ENCODE measurements around the gene CLIC5.
"Not testable (repeated sequence)": the region's sequence is repeated elsewhere in the genome, so short reads cannot be mapped to it uniquely, and the experiment has no call there.

Gene CLIC5

DNA sequence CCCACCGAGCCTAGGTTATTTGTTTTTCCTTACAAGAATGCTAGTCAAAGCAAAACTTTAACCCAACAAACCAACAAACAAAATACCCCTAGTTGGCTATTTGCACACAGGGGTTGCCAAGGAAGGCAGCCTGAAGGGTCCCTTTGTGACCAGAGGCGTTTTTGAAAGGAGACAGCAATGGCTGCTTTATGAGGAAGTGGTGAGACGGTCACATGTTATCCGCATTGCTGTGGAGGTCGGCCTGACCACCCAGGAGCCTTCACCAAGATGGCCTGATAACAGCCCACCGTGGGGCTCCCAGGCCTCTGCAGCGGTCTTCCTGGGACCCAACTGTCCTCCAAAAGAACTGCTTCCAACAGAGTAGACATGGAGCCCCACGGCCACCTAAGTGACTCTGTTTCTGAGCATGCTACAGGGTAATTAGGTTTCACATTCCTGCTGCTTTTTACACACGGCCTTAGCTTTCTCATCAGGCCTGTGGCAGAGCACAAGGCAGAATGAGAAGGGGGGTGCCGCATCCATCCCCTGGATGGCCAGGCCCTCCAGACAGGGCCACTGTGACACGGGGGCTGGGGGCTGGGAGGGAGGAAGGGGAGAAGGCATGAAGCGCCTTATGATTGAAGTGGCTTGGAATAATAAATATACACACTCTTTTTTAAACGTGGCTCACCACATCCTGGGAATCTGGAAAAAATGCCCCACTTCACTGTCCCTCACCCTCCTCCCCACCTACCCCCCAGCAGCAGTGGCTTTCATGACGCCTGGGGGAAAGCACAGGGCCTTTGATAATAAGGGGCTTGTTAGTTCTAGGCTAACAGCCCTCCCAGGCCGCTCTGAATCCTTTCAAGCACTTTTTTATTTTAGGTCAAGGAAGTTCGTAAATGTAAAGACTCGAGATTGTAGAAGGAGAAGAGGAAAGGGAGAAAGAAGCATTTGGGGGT is 86.0 kb downstream of the CLIC5 start:
- no peak for DNase-seq
- intact Hi-C loops (cut with DNase I) = no loop called here

DNA sequence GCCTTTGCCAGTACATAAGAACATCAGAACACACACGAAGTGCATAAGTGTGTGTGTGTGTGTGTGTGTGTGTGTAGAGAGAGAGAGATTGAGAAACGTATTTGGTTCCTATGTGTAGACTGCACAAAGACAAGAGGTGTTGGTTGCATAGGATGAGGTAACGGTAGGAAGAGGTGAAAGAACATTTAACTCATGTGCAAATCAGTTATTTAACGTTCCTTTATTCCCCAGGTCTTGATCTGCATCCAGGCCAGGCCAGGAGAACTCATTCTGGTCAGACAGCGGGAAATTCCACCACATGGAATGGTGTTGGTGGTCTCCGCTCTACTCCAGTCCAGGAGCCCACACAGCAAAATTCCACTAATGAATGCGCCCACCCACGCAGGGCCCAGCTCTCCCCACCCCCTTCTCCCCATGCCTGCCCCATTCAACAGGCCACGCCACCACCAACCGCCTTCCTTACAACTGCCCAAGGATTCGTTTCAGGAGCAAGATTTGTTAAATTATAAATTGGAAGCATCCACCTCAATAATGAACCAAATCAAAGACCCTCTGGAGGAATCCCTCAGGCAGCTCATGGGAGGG is 86.8 kb downstream of the CLIC5 start:
- no peak for DNase-seq
- intact Hi-C loops (cut with DNase I) = no loop called here

DNA sequence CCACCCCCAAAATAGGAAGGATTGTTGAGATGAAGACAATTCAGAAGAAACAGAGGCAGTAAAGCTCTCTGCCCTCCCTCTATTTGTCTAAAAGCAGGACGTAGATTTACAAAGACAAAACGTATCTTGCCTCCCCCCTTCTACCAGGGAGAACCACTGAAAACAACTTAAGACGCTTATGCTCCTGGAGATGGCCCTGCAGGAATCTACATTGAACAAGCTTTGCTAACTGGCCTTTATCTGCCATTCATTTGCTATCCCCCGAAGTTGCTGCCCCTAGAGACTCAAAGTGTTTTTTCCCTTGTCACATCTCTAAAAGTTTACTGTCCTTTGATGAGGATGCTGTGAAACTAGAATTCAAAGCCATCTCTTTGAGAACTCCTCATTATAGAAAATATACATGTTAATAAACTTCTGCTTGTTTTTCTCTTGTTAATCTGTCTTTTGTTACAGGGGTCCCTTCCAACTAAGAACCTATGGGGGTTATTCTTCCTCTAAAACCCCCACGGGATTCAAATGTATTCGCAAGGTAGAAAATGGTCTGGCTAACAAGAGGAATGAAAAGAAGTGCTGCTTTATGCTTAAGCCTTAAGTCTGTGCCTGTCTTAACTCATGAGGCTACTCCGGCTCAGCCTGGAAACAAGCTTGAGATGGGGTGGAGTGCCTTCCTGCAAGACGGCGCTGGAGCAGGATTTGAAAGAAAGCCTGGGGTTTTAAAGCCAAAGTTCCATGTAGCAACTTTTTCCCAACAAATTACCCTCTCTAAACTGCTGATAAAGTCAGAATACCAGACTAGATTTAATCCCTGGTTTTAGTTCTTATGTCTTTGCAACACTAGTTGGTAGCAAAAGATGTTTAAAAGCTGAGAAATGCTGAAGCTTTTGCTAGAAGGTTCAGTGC is 88.0 kb downstream of the CLIC5 start:
- intact Hi-C loops (cut with DNase I) = no loop called here
- no peak for DNase-seq

DNA sequence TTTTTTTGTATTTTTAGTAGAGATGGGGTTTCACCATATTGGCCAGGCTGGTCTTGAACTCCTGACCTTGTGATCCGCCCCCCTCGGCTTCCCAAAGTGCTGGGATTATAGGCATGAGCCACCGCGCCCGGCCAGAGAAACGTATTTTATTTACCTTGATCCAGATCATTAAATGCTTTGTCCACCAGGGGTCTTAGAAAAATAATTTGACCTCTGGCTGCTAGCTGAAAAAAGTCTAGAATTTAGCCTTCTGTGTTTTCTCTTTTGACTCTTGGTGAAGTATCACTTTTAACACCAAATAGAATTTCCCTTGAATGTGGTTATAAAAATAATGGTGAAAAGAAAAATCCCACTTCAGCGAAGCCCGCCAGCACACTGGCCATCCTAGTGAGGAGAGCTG is 89.2 kb downstream of the CLIC5 start:
- DNase-seq; intact Hi-C loops (cut with DNase I): not testable (repeated sequence)

DNA sequence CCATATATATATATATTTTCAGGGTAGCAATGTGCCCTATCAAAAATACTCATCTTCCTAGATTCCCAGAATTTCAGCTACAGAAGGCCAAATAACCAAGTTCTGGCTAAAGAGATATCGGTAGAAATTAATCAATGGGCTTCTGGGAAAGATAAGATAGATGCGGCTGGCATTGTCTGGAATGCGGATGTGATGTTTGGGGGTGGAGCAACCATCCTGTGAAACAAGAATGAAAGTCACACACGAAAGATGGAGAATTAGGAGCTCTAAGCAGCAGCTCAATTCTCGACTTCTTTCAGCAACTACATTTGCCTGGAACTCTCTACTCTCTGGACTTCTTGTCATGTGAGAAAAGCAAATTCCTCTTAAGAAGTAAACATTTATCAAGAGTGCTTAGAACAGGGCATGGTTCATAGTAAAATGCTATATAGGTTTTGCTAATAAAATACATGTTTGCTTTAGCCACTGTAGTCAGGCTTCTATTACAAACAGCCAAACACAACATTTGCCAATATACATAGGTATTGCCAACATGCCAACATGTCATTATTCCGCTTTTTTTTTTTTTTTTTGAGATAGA is 90.8 kb downstream of the CLIC5 start:
- DNase-seq = no peak
- intact Hi-C loops (cut with DNase I) = loop anchor here (5.0 kb wide), 1 partner anchor 133 kb away; no protein-coding TSS in a partner anchor

DNA sequence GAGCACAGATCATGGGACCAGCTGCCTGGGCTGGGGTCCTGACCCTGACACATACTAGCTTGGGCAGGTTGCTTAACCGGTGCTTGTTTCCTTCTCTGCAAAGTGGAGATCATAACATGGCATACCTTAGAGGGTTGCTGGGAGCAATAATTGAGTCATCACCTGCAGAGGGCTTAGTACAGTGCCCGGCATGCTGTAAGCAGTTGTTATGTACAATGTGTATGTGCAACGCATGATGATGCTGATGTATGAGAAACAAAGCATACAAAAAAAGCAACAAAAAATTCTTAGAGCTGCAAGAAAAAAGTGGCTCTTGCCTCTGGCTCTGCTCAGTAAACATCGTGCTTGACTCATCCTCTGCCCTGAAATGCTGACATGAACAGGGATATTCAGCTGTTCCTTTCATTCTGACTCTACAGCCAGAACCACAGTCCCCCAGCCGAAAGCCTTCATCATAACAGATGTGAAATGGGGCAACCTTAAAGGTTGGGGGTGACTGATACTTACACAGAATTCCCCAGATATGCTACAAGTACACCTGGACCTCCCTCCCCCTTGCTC is 91.7 kb downstream of the CLIC5 start:
- intact Hi-C loops (cut with DNase I) = loop anchor here (2.0 to 5.0 kb wide), 4 partner anchors 132 to 1445 kb away; no protein-coding TSS in a partner anchor
- no peak for DNase-seq

DNA sequence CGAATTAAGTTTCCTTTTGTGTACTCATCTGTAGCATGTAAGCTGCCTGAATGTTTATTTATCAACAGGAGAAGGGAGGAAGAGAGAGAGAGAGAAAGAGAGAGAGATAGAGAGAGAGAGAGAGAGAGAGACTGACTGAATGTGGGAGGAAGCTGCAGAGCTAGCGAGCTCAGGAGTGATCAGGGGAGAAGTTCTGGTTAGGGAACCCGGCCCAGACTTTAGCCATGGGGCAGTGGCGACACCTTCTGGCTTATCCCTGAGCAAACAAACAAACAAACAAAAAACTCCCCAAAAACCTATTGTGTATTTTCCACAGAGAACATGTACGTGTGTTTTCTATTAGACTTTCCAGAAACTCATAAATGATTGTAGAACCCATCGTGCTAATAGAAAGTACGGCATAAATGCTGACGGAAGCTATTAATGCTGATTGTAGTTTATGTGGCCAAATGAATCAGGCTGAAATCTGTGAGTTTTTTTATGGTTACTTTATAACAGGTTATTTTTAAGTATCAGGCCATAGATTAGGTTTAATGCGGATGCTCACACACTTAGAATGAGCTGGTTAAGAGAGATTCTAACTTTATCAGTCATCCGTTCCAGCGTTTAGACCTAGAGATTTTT is 92.8 kb downstream of the CLIC5 start:
- peak; percentile 54 to 95 (median 78) for DNase-seq
- intact Hi-C loops (cut with DNase I) = loop anchor here (2.0 to 5.0 kb wide), 4 partner anchors 131 to 1444 kb away; no protein-coding TSS in a partner anchor

DNA sequence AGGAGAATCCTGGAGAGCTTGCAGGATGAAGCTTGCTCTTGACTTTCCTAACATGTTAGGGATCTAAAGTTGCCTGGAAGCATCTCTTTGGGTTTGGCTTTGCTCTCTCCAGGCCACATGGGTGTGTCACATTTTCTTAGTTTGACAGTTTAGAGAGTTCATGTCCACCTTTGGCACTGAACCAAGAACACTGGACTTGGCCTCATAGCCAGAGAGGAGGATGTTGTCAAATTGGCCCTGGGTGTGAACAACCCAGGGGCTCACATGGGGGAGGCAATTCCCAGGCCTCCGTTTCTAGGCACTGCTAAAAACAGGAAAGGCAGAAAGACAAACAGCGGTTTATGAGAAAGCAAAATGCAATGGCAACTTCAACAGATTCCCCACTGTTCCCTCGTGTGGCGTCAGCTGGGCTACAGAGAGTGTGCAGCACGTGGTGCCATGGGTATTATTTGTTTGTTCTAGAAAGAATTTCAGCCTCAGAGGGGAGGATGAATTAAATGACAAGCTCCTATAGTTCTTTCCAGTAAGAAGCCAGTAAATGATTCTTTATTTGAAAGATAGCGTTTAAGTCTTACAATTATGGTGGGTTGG is 93.9 kb downstream of the CLIC5 start:
- intact Hi-C loops (cut with DNase I) = loop anchor here (2.0 to 5.0 kb wide), 4 partner anchors 129 to 1443 kb away; no protein-coding TSS in a partner anchor
- no peak for DNase-seq

DNA sequence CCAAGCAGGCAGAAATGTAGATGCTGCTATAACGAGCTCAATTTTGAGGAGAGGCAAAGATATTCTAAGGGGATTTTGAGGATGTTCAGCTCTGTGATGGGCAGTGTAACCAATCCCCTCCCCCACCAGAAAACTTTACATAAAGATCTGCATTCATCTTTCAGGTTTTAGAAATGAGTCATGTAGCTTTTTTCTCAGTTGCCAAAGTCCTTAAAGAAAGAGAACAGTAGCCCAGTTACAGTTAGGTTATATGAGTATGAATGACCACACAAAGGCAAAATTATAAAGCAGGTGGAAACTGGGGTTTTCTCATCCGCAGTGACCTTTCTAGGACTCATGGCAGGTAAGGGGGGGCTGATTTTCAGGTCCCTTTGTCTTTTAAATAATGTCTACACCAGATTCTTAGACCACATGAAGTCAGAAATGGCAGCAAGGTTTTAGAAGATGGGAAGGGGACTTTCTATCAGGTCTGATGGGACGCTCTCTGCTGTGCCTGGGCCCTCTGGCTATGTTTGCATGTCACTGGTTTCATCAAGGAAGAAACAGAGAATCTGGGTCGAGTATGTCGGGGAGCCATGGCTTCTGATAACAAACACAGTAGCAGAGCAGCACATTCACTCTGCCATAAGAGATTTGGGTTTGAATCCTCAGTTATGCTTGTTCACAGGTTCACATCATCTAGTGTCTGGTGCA is 94.7 kb downstream of the CLIC5 start:
- DNase-seq = no peak
- intact Hi-C loops (cut with DNase I) = loop anchor here (5.0 kb wide), 1 partner anchor 129 kb away; no protein-coding TSS in a partner anchor

DNA sequence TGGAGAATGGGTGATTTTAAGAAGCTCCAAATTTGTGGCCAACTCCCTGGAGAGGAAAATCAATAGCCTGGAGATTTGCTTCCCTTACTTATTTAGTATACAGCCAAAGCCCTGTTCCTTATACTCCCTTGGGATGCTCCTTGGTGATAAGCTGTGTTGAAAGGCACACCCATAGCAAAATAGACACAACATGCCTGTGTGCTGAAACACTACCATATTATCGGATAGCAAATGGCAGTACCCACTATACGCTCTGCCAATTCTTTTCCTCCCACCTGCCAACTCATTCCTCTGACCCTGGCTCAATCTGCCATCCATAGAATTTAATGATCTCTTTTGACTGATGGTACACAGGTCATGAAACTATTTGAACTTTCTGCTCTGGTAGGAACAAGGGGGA is 98.2 kb downstream of the CLIC5 start:
- intact Hi-C loops (cut with DNase I) = no loop called here
- no peak for DNase-seq

DNA sequence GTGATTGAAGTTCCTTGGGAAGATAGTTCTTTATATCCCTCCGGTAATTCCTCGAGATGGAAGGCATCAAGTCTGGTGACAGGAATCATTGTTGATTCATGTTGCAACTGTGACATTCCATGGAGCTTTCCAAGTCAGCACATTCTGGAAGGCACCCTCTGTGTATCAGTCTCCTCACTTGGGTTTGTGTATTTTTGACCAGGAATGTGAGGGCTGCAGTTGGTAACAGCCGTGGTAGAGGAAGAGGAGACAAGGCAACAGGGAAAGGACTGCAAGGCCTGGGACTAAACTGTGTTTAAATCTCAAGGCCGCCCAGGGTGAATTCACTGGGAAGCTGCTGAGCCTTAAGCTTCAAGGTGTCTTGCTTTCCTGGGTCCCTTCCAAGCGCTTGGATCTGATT is 99.0 kb downstream of the CLIC5 start:
- DNase-seq = no peak
- intact Hi-C loops (cut with DNase I) = no loop called here

DNA sequence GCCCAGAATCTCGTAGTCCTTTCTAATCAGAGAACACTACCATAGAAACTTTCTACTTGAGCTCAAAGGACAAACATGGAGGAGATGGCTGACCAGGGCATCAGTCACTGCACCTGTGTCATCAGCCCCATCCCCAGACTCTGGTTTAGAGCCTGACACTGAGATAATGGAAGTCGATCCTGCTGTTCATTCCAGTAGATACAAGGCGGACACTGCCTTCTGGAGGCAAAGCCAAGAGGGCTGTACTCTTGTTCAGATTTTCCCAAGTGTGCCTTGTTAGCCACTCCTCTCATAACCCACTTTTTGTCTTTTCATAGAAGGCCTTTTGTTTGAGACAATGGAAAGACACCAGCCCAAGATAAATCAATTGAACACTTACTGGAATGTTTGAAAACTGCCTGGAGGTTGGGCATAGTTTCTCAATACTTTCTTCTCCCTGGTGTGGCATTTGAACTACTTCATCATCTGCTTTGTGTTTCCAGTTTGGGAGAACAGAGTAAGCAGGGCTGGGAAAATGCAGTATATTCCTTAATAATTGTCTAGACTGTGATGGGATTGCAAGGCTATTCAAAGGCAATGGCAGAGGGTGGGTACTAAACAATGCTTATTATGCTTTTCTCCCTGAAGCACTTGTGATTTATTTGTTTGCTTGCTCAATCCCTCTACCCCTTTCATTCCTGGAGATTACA is 99.7 kb downstream of the CLIC5 start:
- intact Hi-C loops (cut with DNase I) = no loop called here
- DNase-seq = no peak

DNA sequence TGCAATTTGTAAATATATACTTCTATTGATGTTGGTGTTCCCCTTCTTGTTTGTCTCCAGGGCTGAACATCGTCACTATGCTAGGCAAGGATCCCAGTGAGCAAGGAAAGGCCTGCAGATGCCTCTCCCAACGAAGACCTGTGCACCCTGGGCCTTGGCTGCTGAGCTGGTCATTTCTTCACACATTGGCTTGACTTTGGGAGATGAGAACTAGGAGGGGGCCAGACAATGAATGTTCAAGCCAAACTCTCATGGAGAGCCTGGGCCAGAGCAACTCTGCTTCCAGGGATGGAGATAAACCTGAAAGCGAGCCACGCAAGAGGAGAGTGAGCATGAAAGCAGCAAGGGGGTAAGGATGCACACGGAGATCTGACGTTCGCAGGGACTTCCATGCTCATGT is 104.0 kb downstream of the CLIC5 start:
- no peak for DNase-seq

DNA sequence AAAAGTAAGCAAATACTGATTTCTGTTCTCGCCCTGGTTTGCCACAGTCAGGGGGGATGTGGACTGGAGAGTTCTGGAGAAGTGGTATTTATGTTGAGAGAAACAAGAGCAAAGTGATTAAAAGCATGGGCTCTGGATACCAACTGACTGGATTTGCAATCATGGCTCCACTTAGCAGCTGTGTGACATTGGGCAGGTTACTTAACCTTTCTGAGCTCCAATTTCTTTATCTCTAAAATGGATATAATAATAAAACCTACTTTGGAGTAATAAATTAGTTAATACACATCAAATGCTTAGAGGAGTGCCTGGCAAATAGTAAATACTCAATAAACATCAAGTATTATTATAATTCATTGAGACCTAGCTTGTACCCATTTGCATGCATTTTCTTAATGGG is 111.7 kb downstream of the CLIC5 start:
- no peak for DNase-seq
- intact Hi-C loops (cut with DNase I) = no loop called here

More for the DNA sequence above, 104.0 kb downstream of the CLIC5 start:
- intact Hi-C loops (cut with DNase I) = no loop called here

DNA sequence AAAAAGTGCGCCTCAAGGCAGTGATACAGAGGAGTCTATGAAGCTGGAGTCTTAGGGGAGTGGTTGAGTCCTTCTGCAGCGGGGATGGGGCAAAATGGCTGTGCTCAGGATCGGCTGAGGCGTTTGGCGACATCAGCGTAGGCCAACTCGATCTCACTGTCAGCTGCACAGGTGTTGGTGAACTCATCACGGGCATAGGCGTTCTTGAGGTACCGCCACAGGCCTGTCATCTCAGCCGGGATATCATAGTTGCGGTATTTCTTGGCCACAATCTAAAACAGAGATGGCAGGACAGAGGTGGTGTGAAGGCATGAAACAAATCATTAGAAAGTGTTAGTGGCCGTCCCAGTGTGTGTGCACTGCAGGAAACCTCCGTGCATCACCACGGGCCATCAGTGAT is 112.7 kb downstream of the CLIC5 start:
- intact Hi-C loops (cut with DNase I) = no loop called here
- DNase-seq = no peak

DNA sequence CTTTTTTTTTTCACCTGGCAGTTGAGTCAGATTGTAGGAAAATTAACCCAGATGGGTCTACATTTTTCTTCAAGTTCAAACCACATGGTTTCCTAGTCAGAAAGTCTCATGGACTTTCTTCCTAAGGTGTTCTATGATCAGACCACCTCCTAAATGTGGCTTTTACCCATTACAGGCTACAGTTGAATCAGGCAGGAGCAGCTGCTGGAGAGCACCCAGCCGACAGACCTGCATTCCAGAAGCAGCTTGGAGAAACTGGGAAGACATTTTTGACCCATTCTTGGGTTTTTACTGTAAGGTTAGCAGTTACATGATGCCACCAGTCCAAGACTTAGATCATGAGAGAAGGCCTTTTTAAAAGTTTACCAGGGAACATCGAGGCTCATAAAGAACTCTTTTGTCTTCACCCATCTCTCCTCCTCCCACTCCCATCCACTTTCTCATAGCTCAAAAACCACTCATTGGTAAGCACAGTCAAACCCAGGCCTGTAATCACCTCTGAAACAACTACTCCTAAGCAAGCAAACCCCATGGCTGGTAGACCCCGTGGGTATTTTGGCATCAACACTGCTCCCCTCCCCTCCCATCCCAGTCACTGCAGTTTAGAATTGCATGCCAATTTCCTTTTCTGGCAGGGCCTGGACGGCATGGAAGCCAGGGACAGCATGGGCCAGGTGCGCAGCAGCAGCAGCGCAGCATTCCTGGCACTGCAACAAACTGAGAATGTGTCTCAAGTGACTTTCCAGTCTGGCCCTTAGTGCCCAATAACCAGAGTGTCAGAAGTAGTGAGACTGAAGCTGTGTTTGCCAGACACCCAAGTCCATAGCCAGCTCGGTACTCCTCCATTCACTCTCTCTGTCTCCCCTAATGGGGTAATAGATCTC is 113.7 kb downstream of the CLIC5 start:
- no peak for DNase-seq

More for the DNA sequence above, 113.7 kb downstream of the CLIC5 start:
- intact Hi-C loops (cut with DNase I) = no loop called here

Measured in posterior cingulate gyrus (tissue), 11 donors.